Epidermal melanocyte (primary cell): ENCODE measurements around the gene SPATA21.
"Not testable (repeated sequence)": the region's sequence is repeated elsewhere in the genome, so short reads cannot be mapped to it uniquely, and the experiment has no call there.

ENCODE experiments used
- DNase-seq: peaks from one replicate; pipeline ENCODE4 v3.0.0; 2011; ENCODE audit warnings: low spot score; ENCODE audit not compliant: insufficient read length

SPATA21 gene, protein sequence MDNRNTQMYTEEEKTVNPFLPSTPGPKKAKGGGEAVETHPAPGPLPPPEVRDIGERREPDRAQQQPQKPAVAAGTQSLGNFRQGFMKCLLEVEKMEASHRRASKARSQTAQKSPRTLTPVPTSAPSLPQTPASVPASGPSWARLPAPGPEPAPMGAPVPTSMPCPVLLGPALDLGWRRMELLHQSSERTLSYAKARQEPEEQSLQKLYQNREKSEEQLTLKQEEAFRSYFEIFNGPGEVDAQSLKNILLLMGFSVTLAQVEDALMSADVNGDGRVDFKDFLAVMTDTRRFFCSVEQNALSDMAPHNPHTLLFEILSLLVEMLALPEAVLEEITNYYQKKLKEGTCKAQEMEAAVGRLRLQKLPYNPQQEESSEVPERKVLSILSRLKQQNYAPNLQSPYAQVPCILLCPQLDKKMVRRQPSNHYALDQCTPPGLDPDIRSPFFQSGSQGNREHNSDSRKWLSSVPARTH

DNA sequence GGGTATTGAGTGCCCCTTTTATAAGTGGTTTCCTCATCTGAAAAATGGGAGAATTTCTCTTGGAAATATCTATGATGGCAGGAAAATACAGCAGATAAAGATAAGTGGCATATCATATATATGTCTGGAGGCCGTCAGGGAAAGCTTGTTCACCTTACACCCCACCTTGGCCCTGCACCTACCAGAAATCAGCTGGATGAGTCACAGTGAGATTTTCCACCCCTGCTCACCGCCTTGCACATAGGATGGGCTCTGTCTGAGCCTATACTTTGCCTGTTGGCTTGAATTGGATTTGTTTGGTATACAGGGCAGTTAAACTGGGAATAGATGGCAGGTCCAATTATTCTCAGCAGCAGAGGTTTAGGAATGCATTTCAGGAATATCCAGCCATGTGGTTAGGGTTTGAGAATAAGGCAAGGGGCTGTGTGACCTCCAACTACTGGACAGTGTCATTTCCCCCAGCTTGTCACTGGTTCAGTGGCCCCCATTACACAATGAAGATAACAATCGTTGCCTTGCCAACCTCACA, at the start of gene SPATA21:
Gene SPATA21 (minus strand): TSS at position 479 of the 529 bp plus-strand sequence. CDS start 6,053 bp downstream, outside the sequence.
- no peak for DNase-seq

GRCh38 chr1:16487011-16487410, 49.8 kb upstream of the SPATA21 start:
- not testable (repeated sequence) for DNase-seq

DNA sequence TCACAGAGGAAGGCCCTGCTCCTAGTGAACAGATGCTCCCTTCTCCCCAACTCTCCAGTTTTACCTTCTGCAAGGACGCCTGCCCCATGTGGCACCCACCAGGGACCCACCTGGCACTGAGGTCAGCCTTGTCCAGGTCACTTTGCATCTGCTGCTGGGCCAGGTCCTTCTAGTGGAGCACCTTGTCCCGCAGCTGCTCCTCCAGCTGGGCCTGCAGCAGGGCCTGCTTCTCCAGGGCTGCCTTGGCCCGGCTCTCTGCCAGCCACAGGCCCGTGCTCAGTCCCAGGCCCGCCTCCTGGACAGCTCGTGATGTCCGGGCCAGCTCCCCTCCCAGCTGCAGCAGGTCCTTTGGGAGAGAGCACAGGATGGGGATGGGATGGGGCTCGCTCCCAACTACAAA, 49.1 kb upstream of the SPATA21 start:
- not testable (repeated sequence) for DNase-seq

GRCh38 chr1:16484931-16485330, 47.7 kb upstream of the SPATA21 start:
- no peak for DNase-seq

DNA sequence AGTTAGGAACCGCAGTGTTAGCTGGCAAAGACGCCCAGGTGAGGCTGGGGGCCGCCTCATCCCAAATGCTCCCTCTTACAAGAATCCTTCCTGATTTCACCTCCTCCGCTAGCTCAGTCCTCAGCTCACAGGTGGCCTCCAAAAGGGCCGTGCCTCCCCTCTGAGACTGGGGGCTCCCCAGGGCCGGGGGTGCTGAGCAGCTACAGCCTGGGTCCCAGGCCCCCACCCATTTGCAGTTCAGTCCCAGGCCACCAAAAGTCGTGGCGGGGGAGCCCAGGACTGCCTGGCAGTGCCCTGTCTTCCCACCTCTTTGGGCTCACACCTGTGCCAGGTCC, 47.2 kb upstream of the SPATA21 start:
- no peak for DNase-seq

DNA sequence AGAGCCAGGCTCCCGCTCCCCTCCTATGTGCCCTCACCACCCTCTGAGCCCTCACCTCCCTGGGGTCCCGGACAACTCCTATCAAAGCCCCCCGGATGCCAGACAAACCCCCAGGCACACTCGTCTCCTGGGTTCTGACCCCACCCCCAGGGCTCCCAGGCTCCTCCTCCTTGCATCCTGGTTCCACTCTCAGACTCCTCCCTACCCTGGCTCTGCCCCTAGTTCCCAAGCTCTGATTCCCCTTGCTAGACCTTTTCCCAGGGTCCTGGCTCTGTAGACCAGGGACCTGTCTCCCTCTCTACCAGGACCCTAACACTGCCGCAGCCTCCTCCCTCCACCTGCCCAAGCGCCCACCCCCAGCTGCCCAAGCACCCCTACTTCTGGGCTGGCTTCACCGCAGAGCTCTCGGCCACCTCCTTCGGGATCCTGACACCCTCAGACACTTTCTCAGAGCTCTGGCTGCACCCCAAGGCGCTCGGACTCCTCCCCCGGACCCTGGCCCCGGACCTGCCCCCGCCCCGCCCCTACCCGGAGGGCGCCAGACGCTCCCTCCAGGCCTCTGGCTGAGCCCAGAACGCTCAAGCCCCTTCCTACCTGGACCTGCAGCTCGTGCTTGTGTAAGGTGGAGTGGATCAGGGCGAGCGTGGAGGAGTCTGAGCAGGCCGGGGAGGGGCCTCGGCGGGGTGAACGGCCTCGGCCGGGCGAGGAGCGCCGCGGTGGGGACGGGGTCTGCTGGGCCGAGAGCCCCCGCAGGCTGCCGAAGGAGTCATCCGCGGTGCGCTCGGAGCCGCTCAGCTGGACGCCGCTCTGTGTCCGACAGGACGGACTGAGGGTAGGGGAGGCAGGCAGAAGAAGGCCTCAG, 46.6 kb upstream of the SPATA21 start:
- not testable (repeated sequence) for DNase-seq

DNA sequence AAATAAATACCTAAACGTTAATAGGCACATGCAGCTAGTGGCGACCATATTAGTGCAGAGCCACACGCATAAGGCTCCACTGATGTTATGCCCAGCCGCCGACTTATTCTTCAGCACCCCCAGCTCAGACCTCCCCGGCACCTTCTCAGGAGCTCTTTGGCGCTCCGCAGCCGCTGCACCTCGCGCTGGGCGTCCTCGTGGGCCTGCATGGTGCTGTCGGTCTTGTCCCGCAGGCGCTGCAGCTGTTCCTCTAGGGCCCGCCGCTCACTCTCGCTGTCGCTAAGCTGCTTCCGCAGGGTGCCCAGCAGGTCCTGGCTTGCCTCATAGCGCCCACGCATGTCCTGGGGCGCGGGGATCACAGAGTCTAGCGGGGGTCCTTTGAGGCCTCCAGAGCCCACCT, 45.9 kb upstream of the SPATA21 start:
- not testable (repeated sequence) for DNase-seq

GRCh38 chr1:16478091-16478490, 40.9 kb upstream of the SPATA21 start:
- no peak for DNase-seq

GRCh38 chr1:16475771-16476770, 38.8 kb upstream of the SPATA21 start:
- not testable (repeated sequence) for DNase-seq

DNA sequence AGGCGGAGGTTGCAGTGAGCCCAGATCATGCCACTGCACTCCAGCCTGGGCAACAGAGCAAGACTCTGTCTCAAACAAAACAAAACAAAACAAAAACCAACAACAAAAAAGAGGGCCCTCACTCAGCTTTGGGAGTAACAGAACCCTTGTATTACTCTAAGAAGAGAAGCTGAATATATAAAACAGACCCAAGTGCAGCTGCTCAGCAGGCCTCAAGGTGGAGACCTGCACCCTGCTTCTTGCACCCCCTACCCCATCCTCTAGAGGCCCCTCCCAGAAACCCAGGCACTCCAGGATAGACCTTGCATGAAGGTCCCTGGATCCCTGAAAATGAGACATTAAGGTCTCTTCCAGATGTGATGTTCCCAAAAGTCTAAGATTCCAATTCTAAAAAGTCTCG, 37.7 kb upstream of the SPATA21 start:
- DNase-seq: not testable (repeated sequence)

GRCh38 chr1:16474166-16474800, 37.1 kb upstream of the SPATA21 start:
- DNase-seq: no peak

- no peak for DNase-seq
Measured at GRCh38 chr1:16468558-16468957, 31.3 kb upstream of the SPATA21 start.

DNA sequence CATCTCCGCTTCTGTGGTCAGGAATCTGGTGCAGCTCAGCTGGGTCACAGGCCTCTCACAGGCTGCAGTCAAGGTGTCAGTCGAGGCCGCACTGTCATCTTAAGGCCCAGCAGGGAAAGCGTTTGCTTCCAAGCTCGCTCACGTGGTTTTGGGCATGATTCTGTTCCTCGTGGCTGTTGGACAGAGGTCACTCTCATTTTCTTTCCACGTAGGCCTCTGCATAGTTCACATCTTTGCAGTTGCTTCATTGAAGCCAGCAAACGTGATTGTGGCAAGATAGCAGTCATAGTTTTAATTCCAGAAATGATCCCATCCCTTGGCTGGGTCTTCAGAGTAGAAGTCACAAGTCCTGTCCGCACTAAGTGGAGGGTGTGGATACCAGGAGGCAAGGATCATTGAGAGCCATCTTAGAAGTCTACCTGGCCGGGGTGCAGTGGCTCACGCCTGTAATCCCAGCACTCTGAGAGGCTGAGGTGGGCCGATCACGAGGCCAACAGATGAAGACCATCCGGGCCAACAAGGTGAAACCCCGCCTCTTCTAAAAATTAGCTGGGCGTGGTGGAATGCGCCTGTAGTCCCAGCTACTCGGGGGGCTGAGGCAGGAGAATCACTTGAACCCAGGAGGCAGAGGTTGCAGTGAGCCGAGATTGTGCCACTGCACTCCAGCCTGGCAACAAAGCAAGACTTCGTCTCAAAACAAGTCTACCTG, 27.8 kb upstream of the SPATA21 start:
- no peak for DNase-seq

DNA sequence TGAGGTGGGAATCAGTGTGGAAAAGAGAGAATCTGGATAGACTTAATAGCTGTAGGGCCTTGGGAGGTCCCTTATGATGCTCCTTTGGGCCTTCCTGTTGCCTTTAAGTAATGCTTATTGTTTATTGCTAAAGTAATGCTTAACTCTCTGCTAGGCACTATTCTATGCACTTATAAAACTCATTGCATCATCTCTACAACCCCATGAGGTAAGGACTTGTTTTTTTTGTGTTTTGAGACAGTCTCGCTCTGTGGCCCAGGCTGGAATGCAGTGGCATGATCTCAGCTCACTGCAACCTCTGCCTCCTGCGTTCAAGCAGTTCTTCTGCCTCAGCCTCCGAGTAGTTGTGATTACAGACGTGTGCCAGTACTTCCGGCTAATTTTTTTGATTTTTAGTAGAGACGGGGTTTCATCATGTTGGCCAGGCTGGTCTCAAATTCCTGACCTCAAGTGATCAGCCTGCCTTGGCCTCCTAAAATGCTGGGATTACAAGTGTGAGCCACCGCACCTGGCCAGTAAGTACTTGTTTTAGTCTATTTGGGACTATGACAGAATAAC, 25.6 kb upstream of the SPATA21 start:
- DNase-seq: no peak

GRCh38 chr1:16461681-16462080, 24.5 kb upstream of the SPATA21 start:
- DNase-seq: no peak

DNA sequence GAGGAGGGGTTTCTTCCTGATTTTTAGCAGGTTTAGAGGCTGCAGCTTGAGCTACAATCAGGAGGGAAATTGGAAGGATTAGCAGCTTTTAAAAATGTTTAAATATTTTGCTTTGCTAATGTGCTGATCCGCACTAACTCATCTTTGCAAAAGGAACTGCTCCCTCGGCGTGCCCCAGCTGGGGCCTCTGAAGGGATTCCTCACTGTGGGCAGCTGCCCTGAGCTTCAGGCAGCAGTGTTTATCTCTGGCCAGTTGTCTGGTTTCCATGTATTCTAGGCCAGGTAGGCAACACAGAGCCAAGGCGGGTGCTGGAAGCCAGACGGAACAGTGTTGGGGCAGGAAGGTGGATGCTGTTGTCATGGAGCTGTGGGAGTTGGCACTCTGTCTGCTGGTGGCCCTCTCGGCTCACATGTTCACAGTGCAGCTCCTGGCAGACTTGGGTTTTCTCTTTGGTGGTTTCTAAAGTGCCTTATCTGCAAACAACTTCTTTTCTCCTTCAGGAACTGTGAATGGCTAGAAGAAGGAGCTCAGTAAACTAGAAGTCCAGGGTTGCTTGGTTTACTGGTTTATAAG, 22.2 kb upstream of the SPATA21 start:
- no peak for DNase-seq

GRCh38 chr1:16458831-16459230, 21.6 kb upstream of the SPATA21 start:
- DNase-seq: no peak

DNA sequence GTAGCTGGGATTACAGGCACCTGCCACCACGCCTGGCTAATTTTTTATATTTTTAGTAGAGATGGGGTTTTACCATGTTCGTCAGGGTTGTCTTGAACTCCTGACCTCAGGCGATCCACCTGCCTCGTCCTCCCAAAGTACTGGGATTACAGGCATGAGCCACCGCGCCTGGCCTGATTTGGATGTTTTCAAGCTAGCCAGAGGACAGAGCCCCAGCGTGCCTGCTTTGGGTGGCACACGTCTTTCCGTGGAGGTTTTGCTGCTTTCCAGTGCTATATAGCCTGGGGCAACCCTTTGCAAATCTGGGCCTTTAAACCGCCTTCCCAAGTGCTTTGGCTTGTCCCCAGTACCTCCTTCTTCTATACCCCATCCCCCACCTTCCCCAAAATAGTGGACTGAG, 18.9 kb upstream of the SPATA21 start:
- not testable (repeated sequence) for DNase-seq

DNA sequence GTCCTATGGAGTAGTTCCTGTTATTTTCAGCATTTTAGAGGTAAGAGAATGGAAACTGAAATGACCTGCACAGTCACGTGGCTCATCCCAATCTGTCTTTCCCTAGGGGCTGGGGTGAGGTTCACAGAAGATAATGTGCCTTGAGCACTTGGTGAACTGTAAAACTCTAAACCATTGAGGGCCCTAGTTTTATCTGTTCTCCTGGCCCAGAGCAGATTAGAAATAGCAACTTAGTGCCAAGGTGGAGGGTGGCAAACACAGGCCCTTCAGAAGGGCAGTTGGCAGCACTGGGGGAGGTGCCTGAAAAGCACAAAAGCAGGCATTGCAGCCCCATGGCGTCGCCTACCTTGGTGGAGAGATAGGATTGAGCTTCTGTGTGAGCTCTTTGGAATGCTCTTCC, 17.7 kb upstream of the SPATA21 start:
- not testable (repeated sequence) for DNase-seq
